ENCODE measurements around the gene SPATA2. TPM values are rescaled to one million over a fixed set of nuclear protein-coding genes. Genes with fewer than 3 reads are reported as not detected.
A peak's percentile ranks its signal among the peaks of the same experiment; 100 is the strongest.
"Not testable (repeated sequence)": the region's sequence is repeated elsewhere in the genome, so short reads cannot be mapped to it uniquely, and the experiment has no call there.

SPATA2 gene
- 1 to 10 TPM; 6.5 to 6.8 TPM for total RNA-seq
- long read RNA-seq, full-length matches to known transcripts = 4 of 7 reads
- long read RNA-seq, partial matches to known transcripts = 0 of 7 reads
- long read RNA-seq, other reads (novel, unspliced or antisense) = 3 of 7 reads

- intact Hi-C loops (cut with DNase I) = no loop called here
- ATAC-seq (peak; percentile 96 to 97), DNase-seq (peak; percentile 99)
These were observed at the start of gene SPATA2 for GRCh38 chr20:49915380-49916145. Gene SPATA2, minus strand, starts transcription at chr20:49915529. Its CDS starts 7,039 bp downstream, at chr20:49908490.

GRCh38 chr20:49961413-49961812, 46.1 kb upstream of the SPATA2 start:
- DNase-seq = no peak
- ATAC-seq = no peak
- intact Hi-C loops (cut with DNase I) = no loop called here

- intact Hi-C loops (cut with DNase I); ATAC-seq: not testable (repeated sequence)
- peak; percentile 73 for DNase-seq
These were observed 42.0 kb upstream of the SPATA2 start for GRCh38 chr20:49957089-49957938.

- DNase-seq (no peak), ATAC-seq (no peak)
- intact Hi-C loops (cut with DNase I) = no loop called here
These were observed 41.4 kb upstream of the SPATA2 start for GRCh38 chr20:49956689-49957088.

- DNase-seq; intact Hi-C loops (cut with DNase I); ATAC-seq: not testable (repeated sequence)
These were observed 40.6 kb upstream of the SPATA2 start for GRCh38 chr20:49955830-49956396.

- no peak for ATAC-seq
- no peak for DNase-seq
- intact Hi-C loops (cut with DNase I) = no loop called here
These were observed 39.8 kb upstream of the SPATA2 start for GRCh38 chr20:49955167-49955566.

- intact Hi-C loops (cut with DNase I) = no loop called here
- DNase-seq (no peak), ATAC-seq (no peak)
These were observed 35.8 kb upstream of the SPATA2 start for GRCh38 chr20:49951151-49951550.

GRCh38 chr20:49948809-49949507, 33.6 kb upstream of the SPATA2 start:
- intact Hi-C loops (cut with DNase I) = no loop called here
- ATAC-seq (no peak), DNase-seq (no peak)

GRCh38 chr20:49948178-49948577, 32.8 kb upstream of the SPATA2 start:
- no peak for ATAC-seq
- DNase-seq = no peak
- intact Hi-C loops (cut with DNase I) = no loop called here

- DNase-seq (no peak), ATAC-seq (no peak)
- intact Hi-C loops (cut with DNase I) = no loop called here
These were observed 30.6 kb upstream of the SPATA2 start for GRCh38 chr20:49945701-49946477.

GRCh38 chr20:49945306-49945700, 30.0 kb upstream of the SPATA2 start:
- no peak for DNase-seq
- no peak for ATAC-seq

GRCh38 chr20:49942942-49943341, 27.6 kb upstream of the SPATA2 start:
- no peak for DNase-seq
- no peak for ATAC-seq
- intact Hi-C loops (cut with DNase I) = no loop called here

More at GRCh38 chr20:49945306-49945700, 30.0 kb upstream of the SPATA2 start:
- intact Hi-C loops (cut with DNase I) = no loop called here

- intact Hi-C loops (cut with DNase I) = no loop called here
- ATAC-seq = no peak
These were observed 27.0 kb upstream of the SPATA2 start for GRCh38 chr20:49942303-49942702.

GRCh38 chr20:49941456-49941855, 26.1 kb upstream of the SPATA2 start:
- no peak for DNase-seq
- no peak for ATAC-seq
- intact Hi-C loops (cut with DNase I) = no loop called here

More at GRCh38 chr20:49942303-49942702, 27.0 kb upstream of the SPATA2 start:
- no peak for DNase-seq

GRCh38 chr20:49938173-49939163, 23.1 kb upstream of the SPATA2 start:
- ATAC-seq = peak in 1 of 2 donors; percentile 3
- intact Hi-C loops (cut with DNase I) = no loop called here
- peak; percentile 76 for DNase-seq

GRCh38 chr20:49937027-49937929, 21.9 kb upstream of the SPATA2 start:
- DNase-seq (no peak), ATAC-seq (no peak)
- intact Hi-C loops (cut with DNase I) = no loop called here

Measured in left cardiac atrium (tissue), 4 donors.